HepG2 (cell line): Measurements from ENCODE around the gene SECTM1. TPM values are rescaled to one million over a fixed set of nuclear protein-coding genes. Genes with fewer than 3 reads are reported as not detected.

ENCODE experiments used
- BHLHE40 ChIP-seq: IDR thresholded peaks from 2 replicates; pipeline ENCODE4 v1.6.1; 2011; ENCODE audit warnings: low read length, improper control_type of control experiment
- CCDC6 ChIP-seq: sonication (generic); formaldehyde crosslinking; IDR thresholded peaks from 2 replicates; pipeline ENCODE4 v1.8.1; 2022; ENCODE audit warnings: mild to moderate bottlenecking, missing genetic modification reagents, moderate library complexity
- LCORL ChIP-seq, 2 experiments: fragments of 450-650 bp in 1 of 2; sonication (generic) in 1 of 2; formaldehyde crosslinking in 1 of 2; IDR thresholded peaks; 2 replicates each; pipeline versions ENCODE4 v1.5.0 to v1.6.1; 2017 to 2020; ENCODE audit warnings: antibody characterized with exemption in 1 of 2, missing genetic modification reagents in 1 of 2
- MYNN ChIP-seq: sonication (generic); formaldehyde crosslinking; IDR thresholded peaks from 2 replicates; pipeline ENCODE4 v1.4.0; 2020; ENCODE audit warnings: mild to moderate bottlenecking, low read depth, missing genetic modification reagents
- NONO ChIP-seq, 2 experiments: fragments of 450-650 bp in 1 of 2; sonication (generic) in 1 of 2; formaldehyde crosslinking in 1 of 2; IDR thresholded peaks in 1 of 2; conservative IDR thresholded peaks in 1 of 2; 2 replicates each; pipeline versions ENCODE4 v1.6.1 to v1.8.0; 2017 to 2022; ENCODE audit warnings: mild to moderate bottlenecking in 1 of 2, missing genetic modification reagents in 1 of 2, moderate library complexity in 1 of 2
- NR3C1 ChIP-seq: sonication (generic); formaldehyde crosslinking; IDR thresholded peaks from 2 replicates; pipeline ENCODE4 v1.4.0; 2020; ENCODE audit warnings: missing genetic modification reagents
- POLR2AphosphoS2 ChIP-seq: IDR thresholded peaks from 2 replicates; pipeline ENCODE4 v1.6.1; 2011; ENCODE audit warnings: low read depth, low read length, improper control_type of control experiment
- ZFP82 ChIP-seq: sonication (generic); formaldehyde crosslinking; IDR thresholded peaks from 2 replicates; pipeline ENCODE4 v1.5.1; 2020; ENCODE audit warnings: mild to moderate bottlenecking, missing genetic modification reagents, borderline replicate concordance
- ZNF143 ChIP-seq: sonication (generic); formaldehyde crosslinking; IDR thresholded peaks from 2 replicates; pipeline ENCODE4 v1.4.0; 2020; ENCODE audit warnings: missing genetic modification reagents
- ZNF24 ChIP-seq: fragments of 450-650 bp; IDR thresholded peaks from 2 replicates; pipeline ENCODE4 v1.6.1; 2017; ENCODE audit warnings: antibody characterized with exemption, mild to moderate bottlenecking
- ZNF263 ChIP-seq: sonication (generic); formaldehyde crosslinking; IDR thresholded peaks from 2 replicates; pipeline ENCODE4 v1.4.0; 2020; ENCODE audit warnings: missing genetic modification reagents
- ZNF569 ChIP-seq: sonication (generic); formaldehyde crosslinking; IDR thresholded peaks from 2 replicates; pipeline ENCODE4 v1.5.0; 2020; ENCODE audit warnings: mild to moderate bottlenecking, missing genetic modification reagents, moderate library complexity, borderline replicate concordance
- ZNF570 ChIP-seq: sonication (generic); formaldehyde crosslinking; IDR thresholded peaks from 2 replicates; pipeline ENCODE4 v1.4.0; 2020; ENCODE audit warnings: mild to moderate bottlenecking, missing genetic modification reagents, borderline replicate concordance
- ZNF713 ChIP-seq: sonication (generic); formaldehyde crosslinking; IDR thresholded peaks from 2 replicates; pipeline ENCODE4 v1.4.0; 2020; ENCODE audit warnings: mild to moderate bottlenecking, missing genetic modification reagents
- ZNF790 ChIP-seq: sonication (generic); formaldehyde crosslinking; IDR thresholded peaks from 2 replicates; pipeline ENCODE4 v1.8.0; 2022; ENCODE audit warnings: missing genetic modification reagents, mild to moderate bottlenecking, borderline replicate concordance
- ZSCAN12 ChIP-seq: sonication (generic); formaldehyde crosslinking; IDR thresholded peaks from 2 replicates; pipeline ENCODE4 v1.9.0; 2021; ENCODE audit warnings: mild to moderate bottlenecking, missing genetic modification reagents
- polyA plus RNA-seq, 8 experiments: library from polyadenylated mRNA; depleted of rRNA in 3 of 8; stranded (reverse) in 7 of 8; unstranded in 1 of 8; fragments of >200 nt; fragmentation: Illumina TruSeq in 4 of 8; extraction: Trizol in 4 of 8; gene quantifications; 2 replicates each; pipeline versions ENCODE4 v1.2.1 to v1.2.3, GENCODE V29; 2011 to 2016; ENCODE audit warnings: low read depth in 4 of 8, missing spikeins in 1 of 8, mixed read lengths in 1 of 8; ENCODE audit not compliant: insufficient read depth in 1 of 8
- total RNA-seq, 5 experiments: library from RNA; depleted of rRNA; stranded (reverse); fragments of >200 nt; fragmentation: Illumina TruSeq; extraction: Trizol; gene quantifications; 2 replicates each; pipeline ENCODE4 v1.2.3, GENCODE V29; 2016; ENCODE audit warnings: low read depth in 1 of 5
- TF ChIP-seq, protein P1 (sequence below), 2 experiments: sonication (generic) in 1 of 2; formaldehyde crosslinking in 1 of 2; IDR thresholded peaks; 2 replicates each; pipeline versions ENCODE4 v1.4.0 to v1.6.1; 2016 to 2020; ENCODE audit warnings: borderline replicate concordance in 1 of 2, low read depth in 1 of 2, mild to moderate bottlenecking in 1 of 2, missing genetic modification reagents in 1 of 2
- TF ChIP-seq, protein P2 (sequence below): IDR thresholded peaks from 2 replicates; pipeline ENCODE4 v1.4.0; 2020; ENCODE audit warnings: mild to moderate bottlenecking, missing genetic modification reagents
- TF ChIP-seq, protein P3 (sequence below): IDR thresholded peaks from 2 replicates; pipeline ENCODE4 v1.6.1; 2016

Gene SECTM1
- total and polyA plus RNA-seq, 2 of the 13 experiments (the other 11 are each of a cell fraction or from before 2014, with no cell fraction given): 3.5 to 5.3 TPM

DNA sequence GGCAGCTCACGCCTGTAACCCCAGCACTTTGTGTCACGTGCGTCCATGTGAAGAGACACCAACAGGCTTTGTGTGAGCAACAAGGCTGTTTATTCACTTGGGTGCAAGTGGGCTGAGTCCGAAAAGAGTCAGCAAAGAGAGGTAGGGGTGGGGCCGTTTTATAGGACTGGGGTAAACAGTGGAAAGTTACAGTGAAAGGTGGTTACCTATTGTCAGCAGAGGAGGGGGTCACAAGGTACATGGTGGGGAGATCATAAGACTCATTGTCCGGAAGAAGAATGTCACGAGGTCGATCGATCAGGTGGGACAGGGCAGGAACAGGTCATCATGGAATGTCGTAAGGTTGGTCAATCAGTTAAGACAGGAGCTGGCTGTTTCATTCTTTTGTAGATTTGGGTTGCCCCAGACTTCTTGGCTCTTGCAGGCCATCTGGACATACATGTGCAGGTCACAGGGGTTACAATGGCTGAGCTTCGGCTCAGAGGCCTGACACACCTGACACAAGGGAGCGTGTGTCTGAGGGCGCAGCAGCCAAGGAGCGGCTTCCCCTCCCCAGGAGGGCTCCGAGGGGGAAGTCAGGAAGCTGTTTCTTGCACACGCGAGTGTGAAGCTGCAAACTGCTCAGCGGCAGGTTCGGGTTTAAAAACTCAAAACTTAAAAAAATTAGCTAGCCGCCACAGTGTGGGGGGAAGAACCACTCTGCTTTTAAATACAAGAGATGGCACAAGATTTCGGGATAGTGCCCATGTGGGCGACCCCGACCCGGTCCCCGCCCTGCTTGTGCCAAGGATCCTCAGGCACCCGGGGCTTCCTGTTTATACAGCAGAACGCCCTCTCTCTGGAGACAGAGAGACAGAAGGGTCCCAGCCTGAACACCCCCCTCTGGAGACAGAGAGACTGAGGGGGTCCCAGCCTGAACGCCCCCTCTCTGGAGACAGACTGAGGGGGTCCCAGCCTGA lies 13.1 kb upstream of the SECTM1 start (continued):
- TF ChIP-seq, protein P1, sequence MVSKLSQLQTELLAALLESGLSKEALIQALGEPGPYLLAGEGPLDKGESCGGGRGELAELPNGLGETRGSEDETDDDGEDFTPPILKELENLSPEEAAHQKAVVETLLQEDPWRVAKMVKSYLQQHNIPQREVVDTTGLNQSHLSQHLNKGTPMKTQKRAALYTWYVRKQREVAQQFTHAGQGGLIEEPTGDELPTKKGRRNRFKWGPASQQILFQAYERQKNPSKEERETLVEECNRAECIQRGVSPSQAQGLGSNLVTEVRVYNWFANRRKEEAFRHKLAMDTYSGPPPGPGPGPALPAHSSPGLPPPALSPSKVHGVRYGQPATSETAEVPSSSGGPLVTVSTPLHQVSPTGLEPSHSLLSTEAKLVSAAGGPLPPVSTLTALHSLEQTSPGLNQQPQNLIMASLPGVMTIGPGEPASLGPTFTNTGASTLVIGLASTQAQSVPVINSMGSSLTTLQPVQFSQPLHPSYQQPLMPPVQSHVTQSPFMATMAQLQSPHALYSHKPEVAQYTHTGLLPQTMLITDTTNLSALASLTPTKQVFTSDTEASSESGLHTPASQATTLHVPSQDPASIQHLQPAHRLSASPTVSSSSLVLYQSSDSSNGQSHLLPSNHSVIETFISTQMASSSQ (IDR thresholded peaks at IDR 0.05; ENCODE audit: low read depth): peak; percentile 71
- TF ChIP-seq, protein P1 (CRISPR knock-in tag; IDR thresholded peaks at IDR 0.05; ENCODE audit: borderline replicate concordance): peak; percentile 90; the same call in 1 of the 2 replicates
- TF ChIP-seq CCDC6 (CRISPR knock-in tag) (peak; percentile 88; the same call in 1 of the 2 replicates), NR3C1 (CRISPR knock-in tag) (no peak), ZNF24 (no peak), ZFP82 (CRISPR knock-in tag) (no peak), ZNF570 (CRISPR knock-in tag) (no peak), POLR2AphosphoS2 (peak; percentile 67; the same call in 1 of the 2 replicates), ZNF143 (CRISPR knock-in tag) (peak; percentile 52; the same call in 1 of the 2 replicates), BHLHE40 (peak; percentile 96), ZSCAN12 (no peak), MYNN (peak; percentile 90; the same call in 1 of the 2 replicates), ZNF790 (no peak), ZNF569 (no peak), LCORL (IDR thresholded peaks at IDR 0.05) (peak; percentile 90), LCORL (CRISPR knock-in tag; IDR thresholded peaks at IDR 0.05) (peak; percentile 99), ZNF713 (no peak), NONO (IDR thresholded peaks at IDR 0.05) (no peak), NONO (CRISPR knock-in tag; conservative IDR thresholded peaks at IDR 0.05) (peak; percentile 98), ZNF263 (peak; percentile 57)
- TF ChIP-seq, protein P2, sequence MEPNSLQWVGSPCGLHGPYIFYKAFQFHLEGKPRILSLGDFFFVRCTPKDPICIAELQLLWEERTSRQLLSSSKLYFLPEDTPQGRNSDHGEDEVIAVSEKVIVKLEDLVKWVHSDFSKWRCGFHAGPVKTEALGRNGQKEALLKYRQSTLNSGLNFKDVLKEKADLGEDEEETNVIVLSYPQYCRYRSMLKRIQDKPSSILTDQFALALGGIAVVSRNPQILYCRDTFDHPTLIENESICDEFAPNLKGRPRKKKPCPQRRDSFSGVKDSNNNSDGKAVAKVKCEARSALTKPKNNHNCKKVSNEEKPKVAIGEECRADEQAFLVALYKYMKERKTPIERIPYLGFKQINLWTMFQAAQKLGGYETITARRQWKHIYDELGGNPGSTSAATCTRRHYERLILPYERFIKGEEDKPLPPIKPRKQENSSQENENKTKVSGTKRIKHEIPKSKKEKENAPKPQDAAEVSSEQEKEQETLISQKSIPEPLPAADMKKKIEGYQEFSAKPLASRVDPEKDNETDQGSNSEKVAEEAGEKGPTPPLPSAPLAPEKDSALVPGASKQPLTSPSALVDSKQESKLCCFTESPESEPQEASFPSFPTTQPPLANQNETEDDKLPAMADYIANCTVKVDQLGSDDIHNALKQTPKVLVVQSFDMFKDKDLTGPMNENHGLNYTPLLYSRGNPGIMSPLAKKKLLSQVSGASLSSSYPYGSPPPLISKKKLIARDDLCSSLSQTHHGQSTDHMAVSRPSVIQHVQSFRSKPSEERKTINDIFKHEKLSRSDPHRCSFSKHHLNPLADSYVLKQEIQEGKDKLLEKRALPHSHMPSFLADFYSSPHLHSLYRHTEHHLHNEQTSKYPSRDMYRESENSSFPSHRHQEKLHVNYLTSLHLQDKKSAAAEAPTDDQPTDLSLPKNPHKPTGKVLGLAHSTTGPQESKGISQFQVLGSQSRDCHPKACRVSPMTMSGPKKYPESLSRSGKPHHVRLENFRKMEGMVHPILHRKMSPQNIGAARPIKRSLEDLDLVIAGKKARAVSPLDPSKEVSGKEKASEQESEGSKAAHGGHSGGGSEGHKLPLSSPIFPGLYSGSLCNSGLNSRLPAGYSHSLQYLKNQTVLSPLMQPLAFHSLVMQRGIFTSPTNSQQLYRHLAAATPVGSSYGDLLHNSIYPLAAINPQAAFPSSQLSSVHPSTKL (CRISPR knock-in tag): peak; percentile 98
- TF ChIP-seq, protein P3, sequence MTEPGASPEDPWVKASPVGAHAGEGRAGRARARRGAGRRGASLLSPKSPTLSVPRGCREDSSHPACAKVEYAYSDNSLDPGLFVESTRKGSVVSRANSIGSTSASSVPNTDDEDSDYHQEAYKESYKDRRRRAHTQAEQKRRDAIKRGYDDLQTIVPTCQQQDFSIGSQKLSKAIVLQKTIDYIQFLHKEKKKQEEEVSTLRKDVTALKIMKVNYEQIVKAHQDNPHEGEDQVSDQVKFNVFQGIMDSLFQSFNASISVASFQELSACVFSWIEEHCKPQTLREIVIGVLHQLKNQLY (CRISPR knock-in tag): peak; percentile 97
